H9 (cell line): ENCODE data around the gene TMEM270. TPM values are rescaled to one million over a fixed set of nuclear protein-coding genes. Genes with fewer than 3 reads are reported as not detected.
A peak's percentile ranks its signal among the peaks of the same experiment; 100 is the strongest.

Experiments used
- DNase-seq: peaks from one replicate; pipeline ENCODE4 v3.0.0-alpha.2; 2017
- H2AFZ ChIP-seq: one replicate; pipeline ENCODE4 v1.6.1; 2013; ENCODE audit warnings: mild to moderate bottlenecking, low read length, control low read depth, moderate library complexity
- H2AK5ac ChIP-seq: 2 replicates; pipeline ENCODE4 v1.6.1; 2013; ENCODE audit warnings: low read length, control low read depth, mixed read lengths; ENCODE audit not compliant: insufficient read length
- H2BK120ac ChIP-seq: one replicate; pipeline ENCODE4 v1.6.1; 2013; ENCODE audit warnings: low read depth, mild to moderate bottlenecking, low read length, control low read depth, inconsistent platforms; ENCODE audit not compliant: poor library complexity, severe bottlenecking
- H2BK12ac ChIP-seq: 2 replicates; pipeline ENCODE4 v1.6.1; 2013; ENCODE audit warnings: low read length, control low read depth, mixed read lengths, low read depth; ENCODE audit not compliant: insufficient read length
- H2BK15ac ChIP-seq: 2 replicates; pipeline ENCODE4 v1.6.1; 2013; ENCODE audit warnings: low read depth, low read length, control low read depth
- H2BK20ac ChIP-seq: one replicate; pipeline ENCODE4 v1.6.1; 2013; ENCODE audit warnings: low read depth, mild to moderate bottlenecking, low read length, control low read depth, inconsistent platforms; ENCODE audit not compliant: poor library complexity, severe bottlenecking
- H2BK5ac ChIP-seq: 2 replicates; pipeline ENCODE4 v1.6.1; 2013; ENCODE audit warnings: low read length, control low read depth, mixed read lengths; ENCODE audit not compliant: insufficient read length
- H3K14ac ChIP-seq: 2 replicates; pipeline ENCODE4 v1.6.1; 2013; ENCODE audit warnings: low read length, control low read depth; ENCODE audit not compliant: insufficient read depth
- H3K18ac ChIP-seq: 2 replicates; pipeline ENCODE4 v1.6.1; 2013; ENCODE audit warnings: low read depth, mild to moderate bottlenecking, mixed read lengths, low read length, control low read depth; ENCODE audit not compliant: insufficient read length
- H3K23ac ChIP-seq: 2 replicates; pipeline ENCODE4 v1.6.1; 2013; ENCODE audit warnings: low read length, control low read depth, mixed read lengths, low read depth; ENCODE audit not compliant: insufficient read length
- H3K23me2 ChIP-seq: 2 replicates; pipeline ENCODE4 v1.6.1; 2013; ENCODE audit warnings: low read depth, mild to moderate bottlenecking, mixed read lengths, low read length, control low read depth; ENCODE audit not compliant: insufficient read length, poor library complexity, severe bottlenecking
- H3K27ac ChIP-seq: 2 replicates; pipeline ENCODE4 v1.5.1; 2013; ENCODE audit warnings: low read length, control low read depth, mixed read lengths, low read depth; ENCODE audit not compliant: insufficient read length
- H3K27me3 ChIP-seq: 2 replicates; pipeline ENCODE4 v1.6.1; 2013; ENCODE audit warnings: low read length, control low read depth, inconsistent platforms; ENCODE audit not compliant: insufficient read depth
- H3K4ac ChIP-seq: 2 replicates; pipeline ENCODE4 v1.6.1; 2013; ENCODE audit warnings: low read depth, mild to moderate bottlenecking, control low read depth, inconsistent platforms, low read length, moderate library complexity
- H3K4me1 ChIP-seq: 2 replicates; pipeline ENCODE4 v1.6.1; 2013; ENCODE audit warnings: low read length, control low read depth, inconsistent platforms; ENCODE audit not compliant: insufficient read depth
- H3K4me2 ChIP-seq: 2 replicates; pipeline ENCODE4 v1.6.1; 2013; ENCODE audit warnings: low read length, control low read depth, mixed read lengths; ENCODE audit not compliant: insufficient read length, insufficient read depth
- H3K56ac ChIP-seq: 2 replicates; pipeline ENCODE4 v1.6.1; 2013; ENCODE audit warnings: low read depth, mild to moderate bottlenecking, mixed read lengths, low read length, control low read depth; ENCODE audit not compliant: insufficient read length
- H3K79me1 ChIP-seq: 2 replicates; pipeline ENCODE4 v1.6.1; 2013; ENCODE audit warnings: low read depth, mild to moderate bottlenecking, moderate library complexity, low read length, control low read depth, inconsistent platforms; ENCODE audit not compliant: insufficient read depth, poor library complexity, severe bottlenecking
- H3K79me2 ChIP-seq: 2 replicates; pipeline ENCODE4 v1.6.1; 2013; ENCODE audit warnings: low read length, control low read depth, inconsistent platforms; ENCODE audit not compliant: insufficient read depth
- H3K9ac ChIP-seq: 2 replicates; pipeline ENCODE4 v1.6.1; 2013; ENCODE audit warnings: low read length, control low read depth, mixed read lengths; ENCODE audit not compliant: insufficient read length; ENCODE audit errors: extremely low read depth
- H3K9me3 ChIP-seq: one replicate; pipeline ENCODE4 v1.6.1; 2013; ENCODE audit warnings: low read depth, low read length, inconsistent platforms; ENCODE audit not compliant: control insufficient read depth
- H3T11ph ChIP-seq: one replicate; pipeline ENCODE4 v1.6.1; 2013; ENCODE audit warnings: mild to moderate bottlenecking, low read length, control low read depth, inconsistent platforms
- H4K20me1 ChIP-seq: one replicate; pipeline ENCODE4 v1.6.1; 2013; ENCODE audit not compliant: control insufficient read depth, insufficient read length, insufficient read depth
- H4K5ac ChIP-seq: 2 replicates; pipeline ENCODE4 v1.6.1; 2013; ENCODE audit warnings: low read depth, mild to moderate bottlenecking, mixed read lengths, low read length, control low read depth; ENCODE audit not compliant: insufficient read length
- H4K8ac ChIP-seq: replicated peaks from 2 replicates; pipeline ENCODE4 v1.6.1; 2013; ENCODE audit warnings: low read length, control low read depth, mixed read lengths, low read depth; ENCODE audit not compliant: insufficient read length
- H4K91ac ChIP-seq: 2 replicates; pipeline ENCODE4 v1.6.1; 2013; ENCODE audit warnings: low read depth, mild to moderate bottlenecking, moderate library complexity, mixed read lengths, low read length, control low read depth; ENCODE audit not compliant: insufficient read length
- H3K27ac Mint-ChIP-seq, 3 experiments: 2 replicates in 2 of 3; 3 replicates in 1 of 3; pipeline ENCODE4 v1.8.0; 2020 to 2021; ENCODE audit warnings: mixed read lengths in 3 of 3, mild to moderate bottlenecking in 1 of 3, moderate library complexity in 1 of 3
- H3K27me3 Mint-ChIP-seq: 2 replicates; pipeline ENCODE4 v1.8.0; 2021; ENCODE audit warnings: low read depth, mild to moderate bottlenecking, moderate library complexity, mixed read lengths
- H3K36me3 Mint-ChIP-seq, 3 experiments: 2 replicates in 2 of 3; 3 replicates in 1 of 3; pipeline ENCODE4 v1.8.0; 2020 to 2021; ENCODE audit warnings: low read depth in 3 of 3, mixed read lengths in 3 of 3; ENCODE audit not compliant: insufficient read depth in 1 of 3
- H3K4me1 Mint-ChIP-seq, 2 experiments: 2 replicates each; pipeline ENCODE4 v1.8.0; 2020; ENCODE audit warnings: mixed read lengths in 2 of 2
- H3K4me3 Mint-ChIP-seq, 2 experiments: 2 replicates in 1 of 2; 3 replicates in 1 of 2; pipeline ENCODE4 v1.8.0; 2020 to 2021; ENCODE audit warnings: mild to moderate bottlenecking in 2 of 2, mixed read lengths in 2 of 2, moderate library complexity in 1 of 2
- H3K9me3 Mint-ChIP-seq, 2 experiments: 2 replicates in 1 of 2; 3 replicates in 1 of 2; pipeline ENCODE4 v1.8.0; 2020; ENCODE audit warnings: mild to moderate bottlenecking in 2 of 2, mixed read lengths in 2 of 2, moderate library complexity in 1 of 2
- CTCF ChIP-seq: fragments of 200-600 bp; sonication (generic); conservative IDR thresholded peaks from 3 replicates; pipeline ENCODE4 v1.8.0; 2021; ENCODE audit warnings: antibody characterized with exemption, mild to moderate bottlenecking
- WGBS: extraction: QIAGEN DNeasy Blood & Tissue Kit; methylation state at CpG from one replicate; pipeline ENCODE4 v1.1.7; 2013; ENCODE audit warnings: missing lambda C conversion rate, low lambda C conversion rate, mixed read lengths; ENCODE audit not compliant: insufficient read length; ENCODE audit errors: extremely low coverage; 5-methylcytosine and 5-hydroxymethylcytosine counted together
- total RNA-seq: library from RNA; stranded (reverse); gene quantifications from 2 replicates; pipeline ENCODE4 v1.2.1, GENCODE V29; 2021

The TMEM270 gene
- total RNA-seq, 1 experiment from 2014 or later: not detected

GRCh38 chr7:73903321-73904218, 42.6 kb downstream of the TMEM270 start:
- Mint-ChIP-seq H3K27ac (peak overlapping the region in 1 of 3 experiments; percentile 85; a peak in 2 of 7 replicates), H3K36me3 (no peaks in the 10 kb centered on the region), H3K9me3 (no peaks in the 10 kb centered on the region; a peak in 1 of 5 replicates), H3K4me1 (peaks cover 12 to 28% of the 10 kb centered on the region in 2 experiments), H3K27me3 (no peaks in the 10 kb centered on the region), H3K4me3 (no peak overlapping the region)
- Histone ChIP-seq H4K8ac (no peak overlapping the region), H3K23me2 (no peaks in the 10 kb centered on the region), H3K27me3 (no peaks in the 10 kb centered on the region; the same call in 1 of the 2 replicates), H4K5ac (no peak overlapping the region), H3K27ac (no peak overlapping the region), H3K79me2 (no peaks in the 10 kb centered on the region), H2BK5ac (no peak overlapping the region), H2AK5ac (no peak overlapping the region), H3T11ph (no peak overlapping the region), H3K56ac (no peak overlapping the region), H2BK12ac (no peak overlapping the region), H4K91ac (no peak overlapping the region), H3K18ac (no peak overlapping the region), H2BK15ac (no peak overlapping the region), H3K14ac (no peak overlapping the region; the same call in 1 of the 2 replicates), H2BK120ac (no peak overlapping the region), H2AFZ (no peak overlapping the region), H3K79me1 (no peaks in the 10 kb centered on the region), H3K9ac (no peak overlapping the region), H4K20me1 (no peaks in the 10 kb centered on the region), H3K4ac (no peak overlapping the region), H3K23ac (no peak overlapping the region), H3K9me3 (no peaks in the 10 kb centered on the region), H2BK20ac (no peak overlapping the region), H3K4me2 (no peak overlapping the region), H3K4me1 (peaks cover 2% of the 10 kb centered on the region; the same call in 1 of the 2 replicates)
- no CpG with 5 or more reads among the region's 15 CpGs for WGBS
- peak; percentile 20 for DNase-seq
- no peak for TF ChIP-seq CTCF
